DMS114 treated with DMSO at 0.1 percent for 48 hours (cell line): Measurements from ENCODE around the gene CCND2.

Experiments used
- DNase-seq: peaks from one replicate; lab custom pipeline; 2025; ENCODE audit not compliant: unreplicated experiment; lab: John Stamatoyannopoulos, UW

CCND2 gene

GRCh38 chr12:4256043-4256826, 17.3 kb upstream of the CCND2 start:
- DNase-seq: no peak

DNA sequence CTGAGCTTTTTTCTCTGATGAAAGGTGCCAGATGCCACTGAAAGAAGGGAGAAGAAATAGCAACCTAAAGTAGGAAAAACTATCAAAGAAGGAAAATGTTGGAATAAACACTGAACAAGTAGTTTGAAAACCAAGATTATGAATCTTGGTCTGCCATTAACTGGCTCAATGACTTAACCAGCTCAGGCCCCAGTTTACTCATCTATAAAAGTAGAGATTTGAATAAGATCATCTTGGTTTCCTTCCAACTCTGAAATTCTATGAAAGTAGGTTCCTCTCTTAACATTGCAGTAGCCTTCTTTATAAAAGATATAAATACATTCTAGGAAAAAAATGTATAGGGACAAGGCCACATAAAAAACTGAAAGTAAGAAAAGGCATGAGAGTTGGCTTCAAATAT, 16.1 kb upstream of the CCND2 start:
- no peak for DNase-seq

GRCh38 chr12:4259099-4259498, 14.5 kb upstream of the CCND2 start:
- no peak for DNase-seq

DNA sequence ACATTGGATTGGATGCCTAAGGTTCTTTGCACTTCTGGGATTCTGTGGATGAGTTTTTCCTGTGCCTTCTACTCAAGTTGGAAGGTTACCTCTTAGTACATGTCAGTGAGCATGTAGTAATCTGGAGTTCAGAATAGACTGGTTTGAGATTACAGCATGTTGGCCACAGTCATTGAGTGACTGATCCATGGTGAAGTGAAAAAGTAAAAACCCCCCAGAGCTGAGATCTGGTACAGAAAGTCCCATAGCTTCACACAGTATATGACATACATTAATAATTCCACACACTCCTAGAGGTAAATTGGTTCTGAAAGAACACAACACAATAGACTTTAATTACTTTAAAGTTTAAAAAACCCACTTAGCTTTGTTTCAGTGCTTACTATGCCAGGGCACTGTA, 11.9 kb upstream of the CCND2 start:
- DNase-seq: no peak

DNA sequence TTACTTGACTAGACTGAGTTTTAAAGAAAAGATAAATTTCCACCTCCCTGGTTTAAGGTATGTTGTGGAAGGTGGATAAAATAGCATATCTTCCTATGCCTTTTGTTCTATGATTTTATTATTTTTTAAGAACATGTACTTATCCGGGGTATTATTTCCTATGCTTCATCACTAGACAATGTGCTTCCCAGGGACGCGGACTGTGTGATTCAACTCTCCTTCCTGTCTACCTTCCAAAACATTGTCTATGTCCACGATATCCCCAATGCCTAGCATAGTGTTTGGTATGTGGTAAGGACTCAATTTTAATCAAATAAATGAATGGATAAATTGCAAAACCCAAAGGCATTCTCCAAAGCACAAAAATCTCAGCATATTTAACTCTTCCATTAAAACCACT, 8.3 kb upstream of the CCND2 start:
- no peak for DNase-seq

- no peak for DNase-seq
These were observed 6.6 kb upstream of the CCND2 start for GRCh38 chr12:4266990-4267389.

GRCh38 chr12:4267704-4268328, 5.7 kb upstream of the CCND2 start:
- DNase-seq: peak; percentile 47

GRCh38 chr12:4268329-4269181, 5.0 kb upstream of the CCND2 start:
- no peak for DNase-seq

GRCh38 chr12:4269279-4269991, 4.1 kb upstream of the CCND2 start:
- DNase-seq: peak; percentile 72

DNA sequence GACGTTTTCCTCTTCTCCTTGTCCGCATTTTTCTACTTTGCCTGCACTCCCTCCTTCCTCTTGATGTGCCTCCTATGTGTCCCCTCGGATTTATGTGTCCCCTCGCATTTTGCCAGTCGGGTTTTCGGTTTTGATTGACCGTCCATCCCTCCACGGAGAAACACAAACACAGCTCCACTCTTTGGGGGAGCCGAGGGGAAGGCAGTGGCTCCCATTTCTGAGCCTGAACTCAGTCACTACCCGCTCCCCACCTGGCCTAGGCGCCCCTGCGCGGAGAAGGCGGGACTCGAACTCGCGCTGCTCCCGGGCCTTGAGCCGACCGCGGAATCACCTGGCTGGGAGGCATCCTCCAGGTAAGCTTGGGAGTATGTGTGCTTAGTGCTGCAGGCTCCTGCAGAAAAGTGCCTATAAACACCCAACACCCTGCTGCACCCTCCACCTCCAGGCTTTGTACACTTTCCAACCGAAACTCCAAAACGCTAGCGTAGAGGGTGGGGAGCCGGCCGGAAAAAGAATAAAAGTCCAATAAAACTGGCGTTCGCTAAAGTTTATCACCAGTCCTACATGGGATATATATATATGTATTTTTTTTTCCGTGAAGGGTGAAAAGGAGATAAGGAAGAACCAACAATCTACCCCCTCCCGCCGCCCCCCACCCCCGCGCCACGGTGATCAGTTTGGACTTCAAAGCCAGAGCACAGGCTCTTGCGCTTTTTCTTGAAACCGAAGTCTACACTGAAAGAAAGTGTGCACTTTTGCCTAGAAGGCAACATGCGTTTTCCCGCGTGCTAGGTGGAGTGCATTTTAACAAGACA, 3.3 kb upstream of the CCND2 start:
- peak; percentile 8 for DNase-seq

- DNase-seq: no peak
These were observed 2.5 kb upstream of the CCND2 start for GRCh38 chr12:4270831-4271716.

- peak; percentile 69 for DNase-seq
These were observed 1.7 kb upstream of the CCND2 start for GRCh38 chr12:4271717-4272423.

- no peak for DNase-seq
These were observed 914 bp upstream of the CCND2 start for GRCh38 chr12:4272424-4273272.

GRCh38 chr12:4273273-4273651, 300 bp upstream of the CCND2 start:
- DNase-seq: no peak

DNA sequence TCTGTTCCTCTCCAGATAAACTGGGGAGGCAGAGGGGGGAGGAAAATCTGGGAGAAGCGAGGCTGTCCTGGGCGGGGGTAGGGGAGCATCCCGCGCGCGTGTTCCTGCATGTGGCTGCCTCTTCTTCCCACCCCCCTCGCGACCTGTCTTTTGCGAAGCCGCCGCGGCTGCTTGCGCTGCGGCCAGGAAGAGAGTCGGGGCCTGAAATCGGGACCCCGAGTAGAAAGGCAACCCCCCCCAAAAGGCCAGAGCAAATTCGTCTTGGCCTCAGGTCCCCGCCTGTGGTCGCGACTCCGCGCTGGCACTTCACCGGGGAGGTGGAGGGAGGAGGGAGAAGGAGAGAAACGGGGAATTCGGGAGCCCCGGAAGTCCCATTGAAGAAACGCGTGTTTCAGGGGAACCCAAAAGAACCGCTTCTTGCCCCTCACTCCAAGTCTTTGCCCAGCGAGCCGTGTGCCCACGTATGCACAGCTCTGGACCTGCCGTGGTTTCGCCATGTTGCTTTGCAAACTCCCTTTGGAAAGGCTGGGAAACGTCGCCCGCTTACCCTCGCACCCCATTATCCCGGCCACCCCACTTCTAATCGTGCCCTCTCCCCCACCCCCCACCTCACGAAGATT, 944 bp downstream of the CCND2 start:
- peak; percentile 11 for DNase-seq

DNA sequence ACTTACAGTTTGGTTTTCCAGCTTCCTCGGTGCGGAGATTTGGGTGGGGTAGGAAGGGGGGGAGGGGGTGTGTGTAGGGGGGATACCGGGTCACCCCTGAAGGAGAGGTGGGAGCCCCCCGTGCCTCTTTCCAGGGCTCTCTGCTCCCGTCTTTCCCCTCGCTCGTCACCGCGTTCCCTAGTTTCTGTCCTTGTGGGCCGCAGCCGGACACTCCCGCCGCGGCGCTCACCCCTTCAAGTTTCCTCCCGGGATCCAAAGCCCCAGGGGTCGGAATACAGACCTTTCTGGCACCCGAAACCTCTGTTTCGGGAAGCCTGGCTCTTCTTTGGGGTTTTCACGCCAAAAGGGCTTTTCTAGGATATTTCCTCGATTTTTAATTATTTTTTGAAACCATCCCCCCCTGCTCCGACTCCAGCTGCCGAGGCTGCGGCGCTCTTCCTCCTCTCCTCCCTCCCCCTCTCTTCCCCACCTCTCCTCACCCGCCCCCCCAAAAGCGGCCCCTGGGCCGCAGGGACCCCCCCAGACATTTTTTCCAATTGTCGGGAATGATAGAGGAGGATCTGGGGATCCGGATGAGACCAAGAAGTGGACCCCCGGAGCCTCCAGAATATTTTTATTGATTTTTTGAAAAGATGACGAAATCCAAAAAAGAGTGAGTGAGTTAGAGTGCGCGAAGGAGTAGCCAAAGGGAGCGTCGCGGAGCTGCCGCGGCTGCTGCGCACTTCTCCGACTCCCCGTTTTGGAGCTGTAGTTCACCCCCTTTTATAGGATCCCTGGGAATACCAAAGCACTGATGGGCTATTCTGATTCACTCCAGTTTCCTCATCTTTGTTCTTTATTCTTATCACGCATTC, 1.7 kb downstream of the CCND2 start:
- peak; percentile 28 for DNase-seq
